Left lung (tissue), 10 donors: ENCODE measurements around the gene ADCY4. TPM values are rescaled to one million over a fixed set of nuclear protein-coding genes. Genes with fewer than 3 reads are reported as not detected.
"Not testable (repeated sequence)": the region's sequence is repeated elsewhere in the genome, so short reads cannot be mapped to it uniquely, and the experiment has no call there.

ENCODE experiments used
- ATAC-seq: fragments of 200-7000 bp; cut with Tn5 transposase; one replicate; pipeline ENCODE4 v1.9.1; 2020; ENCODE audit warnings: moderate library complexity
- DNase-seq, 4 donors: peaks; one replicate each; pipeline ENCODE4 v3.0.0-alpha.2; 2013 to 2020
- H3K27ac ChIP-seq, 2 donors: fragments of 200-600 bp; sonication (generic) in 1 of 2; one replicate each; pipeline versions ENCODE4 v1.5.0 to v1.8.0; 2020 to 2021
- H3K27me3 ChIP-seq, 2 donors: fragments of 200-600 bp; sonication (generic) in 1 of 2; one replicate each; pipeline versions ENCODE4 v1.5.0 to v1.8.0; 2020 to 2021
- H3K36me3 ChIP-seq, 2 donors: fragments of 200-600 bp; sonication (generic) in 1 of 2; one replicate each; pipeline versions ENCODE4 v1.5.0 to v1.8.0; 2020 to 2021
- H3K4me1 ChIP-seq, 2 donors: fragments of 200-600 bp; one replicate each; pipeline ENCODE4 v1.8.0; 2021
- H3K4me3 ChIP-seq, 2 donors: fragments of 200-600 bp; sonication (generic) in 1 of 2; one replicate each; pipeline versions ENCODE4 v1.5.0 to v1.8.0; 2020 to 2021; ENCODE audit warnings: mild to moderate bottlenecking in 1 of 2
- H3K9me3 ChIP-seq, 2 donors: fragments of 200-600 bp; sonication (generic) in 1 of 2; one replicate each; pipeline versions ENCODE4 v1.5.0 to v1.8.0; 2020 to 2021
- intact Hi-C, 2 donors: fragments of 100-400 bp; cut with DNase I; formaldehyde crosslinking; loops; one replicate each; pipeline versions ENCODE4 v1.11.2 to v1.14.2; 2022
- polyA plus RNA-seq, 6 donors: library from polyadenylated mRNA; unstranded; fragments of 120-200 nt; gene quantifications; one replicate each; pipeline ENCODE4 v1.2.1, GENCODE V29; 2013; ENCODE audit not compliant: insufficient read length in 6 of 6
- total RNA-seq, 2 donors: library from RNA; stranded (reverse); fragmentation: NEBNext Ultra II Directional; extraction: Animal tissue kit (Norgen Biotek cat#: 25700); gene quantifications; one replicate each; pipeline ENCODE4 v1.2.1, GENCODE V29; 2021
- TF ChIP-seq, protein P1 (sequence below), 2 donors: fragments of 200-600 bp; sonication (generic) in 1 of 2; IDR thresholded peaks; one replicate each; pipeline versions ENCODE4 v1.5.0 to v1.8.0; 2021; ENCODE audit warnings: antibody characterized with exemption in 2 of 2
- donor health status: DM: no; HTN: yes; CAD: no.
- donor health status: DM: no; HTN: no; CAD: no.

ADCY4 gene
- total and polyA plus RNA-seq, 8 donors, result 25.7 to 48.5 (median 34.3) TPM

DNA sequence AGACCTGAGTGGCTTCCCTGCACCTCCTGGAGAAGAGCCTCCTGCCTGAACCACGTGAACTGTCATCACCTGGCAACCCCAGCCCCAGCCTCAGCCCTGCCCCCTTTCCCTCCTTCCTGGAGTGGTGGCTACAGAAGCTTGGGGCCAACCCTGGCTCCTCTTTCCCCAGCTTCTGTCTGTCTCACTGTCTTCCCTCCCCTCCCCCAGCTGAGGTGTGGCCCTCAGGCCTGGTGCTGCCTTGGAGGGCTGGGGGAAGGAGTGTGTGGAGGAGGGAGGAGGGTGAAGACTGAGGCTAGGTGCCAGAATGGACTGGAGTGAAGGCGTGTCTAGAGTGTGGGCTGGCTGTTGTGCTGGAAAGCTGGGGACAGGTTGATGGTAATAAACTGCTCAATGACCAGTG, 42.8 kb upstream of the ADCY4 start:
- TF ChIP-seq, protein P1, sequence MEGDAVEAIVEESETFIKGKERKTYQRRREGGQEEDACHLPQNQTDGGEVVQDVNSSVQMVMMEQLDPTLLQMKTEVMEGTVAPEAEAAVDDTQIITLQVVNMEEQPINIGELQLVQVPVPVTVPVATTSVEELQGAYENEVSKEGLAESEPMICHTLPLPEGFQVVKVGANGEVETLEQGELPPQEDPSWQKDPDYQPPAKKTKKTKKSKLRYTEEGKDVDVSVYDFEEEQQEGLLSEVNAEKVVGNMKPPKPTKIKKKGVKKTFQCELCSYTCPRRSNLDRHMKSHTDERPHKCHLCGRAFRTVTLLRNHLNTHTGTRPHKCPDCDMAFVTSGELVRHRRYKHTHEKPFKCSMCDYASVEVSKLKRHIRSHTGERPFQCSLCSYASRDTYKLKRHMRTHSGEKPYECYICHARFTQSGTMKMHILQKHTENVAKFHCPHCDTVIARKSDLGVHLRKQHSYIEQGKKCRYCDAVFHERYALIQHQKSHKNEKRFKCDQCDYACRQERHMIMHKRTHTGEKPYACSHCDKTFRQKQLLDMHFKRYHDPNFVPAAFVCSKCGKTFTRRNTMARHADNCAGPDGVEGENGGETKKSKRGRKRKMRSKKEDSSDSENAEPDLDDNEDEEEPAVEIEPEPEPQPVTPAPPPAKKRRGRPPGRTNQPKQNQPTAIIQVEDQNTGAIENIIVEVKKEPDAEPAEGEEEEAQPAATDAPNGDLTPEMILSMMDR (IDR thresholded peaks at IDR 0.05), result no peak
- no peak overlapping the region for H3K4me3 ChIP-seq
- no peaks in the 10 kb centered on the region for H3K27me3 ChIP-seq
- no peaks in the 10 kb centered on the region for H3K9me3 ChIP-seq
- peak in 1 of 4 donors; percentile 59 for DNase-seq
- H3K36me3 ChIP-seq, result no peaks in the 10 kb centered on the region
- no peaks in the 10 kb centered on the region for H3K4me1 ChIP-seq
- intact Hi-C loops, result no loop called here
- peak; percentile 86 for ATAC-seq
- no peak overlapping the region for H3K27ac ChIP-seq

DNA sequence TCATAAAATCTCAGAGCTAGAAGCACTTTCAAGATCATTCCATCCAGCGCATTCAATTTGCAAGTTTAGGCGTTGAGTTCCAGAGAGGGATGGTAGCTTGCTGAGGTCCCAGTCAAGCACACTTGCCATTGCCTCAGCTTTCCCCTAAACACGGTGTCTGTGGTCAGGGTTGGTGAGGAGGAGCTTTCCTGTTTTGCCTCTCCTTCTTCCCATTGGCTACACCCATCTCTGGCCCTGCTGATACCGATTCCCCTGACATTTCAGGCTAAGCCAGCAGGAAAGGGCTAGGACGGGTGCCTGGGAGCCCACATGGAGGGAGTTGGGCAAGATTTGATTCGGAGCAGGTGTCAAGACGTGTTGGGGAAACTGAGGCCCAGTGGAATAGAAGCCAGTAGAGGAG, 42.3 kb upstream of the ADCY4 start:
- Histone ChIP-seq H3K27me3 (no peaks in the 10 kb centered on the region), H3K9me3 (no peaks in the 10 kb centered on the region), H3K4me3 (no peak overlapping the region), H3K4me1 (no peaks in the 10 kb centered on the region), H3K36me3 (no peaks in the 10 kb centered on the region), H3K27ac (no peak overlapping the region)
- TF ChIP-seq, protein P1 (IDR thresholded peaks at IDR 0.05), result no peak
- DNase-seq (no peak), ATAC-seq (no peak)
- intact Hi-C loops, result no loop called here

DNA sequence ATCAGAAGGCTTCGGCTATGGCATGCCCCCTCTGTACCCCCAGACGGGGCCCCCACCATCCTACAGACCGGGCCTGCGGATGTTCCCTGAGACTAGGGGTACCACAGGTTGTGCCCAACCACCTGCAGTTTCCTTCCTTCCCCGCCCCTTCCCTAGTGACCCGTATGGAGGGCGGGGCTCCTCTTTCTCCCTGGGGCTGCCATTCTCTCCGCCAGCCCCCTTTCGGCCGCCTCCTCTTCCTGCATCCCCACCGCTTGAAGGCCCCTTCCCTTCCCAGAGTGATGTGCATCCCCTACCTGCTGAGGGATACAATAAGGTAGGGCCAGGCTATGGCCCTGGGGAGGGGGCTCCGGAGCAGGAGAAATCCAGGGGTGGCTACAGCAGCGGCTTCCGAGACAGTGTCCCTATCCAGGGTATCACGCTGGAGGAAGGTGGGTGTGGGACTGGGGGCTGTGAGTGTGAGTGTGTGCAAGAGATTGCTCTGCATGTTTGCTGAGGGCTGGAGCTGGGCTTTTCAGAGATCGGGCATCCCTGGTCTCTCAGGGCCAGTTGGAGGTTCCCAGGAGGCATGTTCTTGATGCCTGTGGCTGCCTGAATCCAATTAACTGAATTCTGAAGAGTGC, 41.7 kb upstream of the ADCY4 start:
- no peaks in the 10 kb centered on the region for H3K36me3 ChIP-seq
- H3K9me3 ChIP-seq, result no peaks in the 10 kb centered on the region
- no peak overlapping the region for H3K4me3 ChIP-seq
- TF ChIP-seq, protein P1 (IDR thresholded peaks at IDR 0.05), result no peak
- H3K4me1 ChIP-seq, result no peaks in the 10 kb centered on the region
- ATAC-seq (no peak), DNase-seq (no peak)
- no peaks in the 10 kb centered on the region for H3K27me3 ChIP-seq
- H3K27ac ChIP-seq, result no peak overlapping the region
- intact Hi-C loops, result no loop called here

DNA sequence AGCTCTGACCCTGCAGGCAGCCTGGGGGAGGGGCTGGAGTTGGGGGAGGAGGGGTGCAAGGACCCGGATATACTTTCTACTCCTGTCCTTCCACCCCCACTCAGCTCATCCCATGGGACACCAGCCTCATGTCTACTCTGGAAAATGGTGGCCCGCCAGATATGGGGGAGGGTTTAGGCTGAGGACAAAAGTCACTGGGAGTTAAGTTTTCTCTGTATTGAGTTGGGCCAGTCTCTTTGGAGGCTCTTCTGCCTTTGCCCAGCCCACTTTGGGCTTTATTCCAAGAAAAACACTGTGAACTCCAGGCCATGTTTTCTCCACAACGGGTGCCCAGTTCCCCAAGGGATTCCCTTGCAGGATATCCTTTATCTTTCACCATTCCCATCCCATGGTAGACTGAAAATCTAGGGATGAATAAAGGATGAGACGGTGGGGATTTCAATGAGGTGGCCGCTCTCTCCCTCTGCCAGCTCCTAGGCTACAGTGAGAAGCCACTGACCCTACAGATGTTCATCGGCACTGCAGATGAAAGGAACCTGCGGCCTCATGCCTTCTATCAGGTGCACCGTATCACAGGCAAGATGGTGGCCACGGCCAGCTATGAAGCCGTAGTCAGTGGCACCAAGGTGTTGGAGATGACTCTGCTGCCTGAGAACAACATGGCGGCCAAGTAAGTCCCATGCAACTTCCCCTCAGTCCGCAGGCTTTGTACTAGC, 38.0 kb upstream of the ADCY4 start:
- peak in 1 of 4 donors; percentile 45 for DNase-seq
- intact Hi-C loops, result no loop called here
- no peaks in the 10 kb centered on the region for H3K4me1 ChIP-seq
- no peaks in the 10 kb centered on the region for H3K9me3 ChIP-seq
- TF ChIP-seq, protein P1 (IDR thresholded peaks at IDR 0.05), result no peak
- H3K27ac ChIP-seq, result no peak overlapping the region
- H3K4me3 ChIP-seq, result no peak overlapping the region
- no peak for ATAC-seq
- H3K27me3 ChIP-seq, result peaks cover 0 to 27% of the 10 kb centered on the region in 2 donors
- no peaks in the 10 kb centered on the region for H3K36me3 ChIP-seq

DNA sequence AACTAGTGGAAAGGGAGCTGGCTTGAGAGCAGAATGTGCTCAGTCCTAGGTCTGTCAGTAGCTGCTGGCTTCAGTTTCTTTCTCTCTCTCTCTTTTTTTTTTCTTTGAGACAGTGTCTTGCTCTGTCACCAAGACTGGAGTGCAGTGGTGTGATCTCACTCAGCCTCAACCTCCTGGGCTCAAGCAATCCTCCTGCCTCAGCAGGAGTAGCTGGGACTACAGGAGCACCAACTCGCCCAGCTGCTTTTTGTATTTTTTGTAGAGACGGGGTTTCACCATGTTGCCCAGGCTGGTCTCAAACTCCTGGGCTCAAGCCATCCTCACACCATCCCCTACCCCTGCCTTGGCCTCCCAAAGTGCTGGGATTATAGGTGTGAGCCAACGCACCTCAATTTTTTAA, 36.7 kb upstream of the ADCY4 start:
- H3K27ac ChIP-seq, DNase-seq, intact Hi-C loops, H3K9me3 ChIP-seq, H3K36me3 ChIP-seq, H3K4me3 ChIP-seq, ATAC-seq: not testable (repeated sequence)
- Histone ChIP-seq H3K4me1 (peaks cover 0 to 11% of the 10 kb centered on the region in 2 donors), H3K27me3 (peaks cover 0 to 39% of the 10 kb centered on the region in 2 donors)
